ENCODE data around the gene ANAPC13. TPM values are rescaled to one million over a fixed set of nuclear protein-coding genes. Genes with fewer than 3 reads are reported as not detected.

The ANAPC13 gene
- total and polyA plus RNA-seq, 2 experiments from 2014 or later, result 119 to 149 TPM

DNA sequence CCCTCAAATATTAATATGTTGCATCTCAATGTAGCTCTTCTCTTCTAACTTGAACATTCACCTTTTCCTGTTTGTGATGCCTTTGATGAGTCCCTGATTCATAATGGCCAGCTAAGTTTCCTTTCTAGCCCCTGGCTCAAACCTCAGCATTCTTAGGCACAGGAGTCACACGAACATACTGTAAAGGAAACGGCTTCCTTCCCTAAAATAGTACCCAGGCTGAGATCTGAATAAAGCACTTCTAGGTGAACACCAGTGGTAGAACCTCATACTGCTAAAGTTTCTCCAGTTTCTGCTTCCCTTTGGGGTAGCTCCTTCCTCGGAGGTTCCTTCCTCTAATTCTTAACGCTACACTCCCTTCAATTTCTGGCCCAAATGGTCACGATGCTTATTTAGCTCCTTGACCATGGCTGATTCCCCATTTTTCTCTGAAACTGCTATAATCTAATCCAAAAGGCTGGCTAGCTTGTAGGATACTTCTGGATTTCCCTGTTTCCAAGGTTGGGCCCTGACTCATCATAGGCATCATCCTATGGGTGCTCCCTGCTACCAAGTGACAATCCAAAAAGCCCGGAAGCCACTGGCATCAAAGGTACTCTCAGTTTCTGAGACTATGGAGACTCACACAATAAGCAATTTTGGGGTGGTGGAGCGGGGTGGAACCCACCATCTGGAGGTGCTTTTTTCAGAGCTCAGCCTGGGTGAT lies 2.4 kb downstream of the ANAPC13 start:
- Histone ChIP-seq H2AFZ (no peak overlapping the region), H3K4me1 (ENCODE audit: insufficient read depth) (peaks cover 22% of the 10 kb centered on the region), H3K79me2 (peaks cover 56% of the 10 kb centered on the region), H3K9me2 (replicated peaks; ENCODE audit: insufficient read depth) (no peaks in the 10 kb centered on the region), H3K4me2 (no peak overlapping the region), H3K9me3 (ENCODE audit: low read depth) (no peaks in the 10 kb centered on the region), H4K20me1 (ENCODE audit: insufficient read depth, poor library complexity, severe bottlenecking) (no peaks in the 10 kb centered on the region), H3K36me3 (replicated peaks; ENCODE audit: insufficient read depth, low read depth) (no peaks in the 10 kb centered on the region), H3K4me3 (no peak overlapping the region), H3K27ac (no peak overlapping the region), H3K27me3 (no peaks in the 10 kb centered on the region)
- TF ChIP-seq, protein P1, sequence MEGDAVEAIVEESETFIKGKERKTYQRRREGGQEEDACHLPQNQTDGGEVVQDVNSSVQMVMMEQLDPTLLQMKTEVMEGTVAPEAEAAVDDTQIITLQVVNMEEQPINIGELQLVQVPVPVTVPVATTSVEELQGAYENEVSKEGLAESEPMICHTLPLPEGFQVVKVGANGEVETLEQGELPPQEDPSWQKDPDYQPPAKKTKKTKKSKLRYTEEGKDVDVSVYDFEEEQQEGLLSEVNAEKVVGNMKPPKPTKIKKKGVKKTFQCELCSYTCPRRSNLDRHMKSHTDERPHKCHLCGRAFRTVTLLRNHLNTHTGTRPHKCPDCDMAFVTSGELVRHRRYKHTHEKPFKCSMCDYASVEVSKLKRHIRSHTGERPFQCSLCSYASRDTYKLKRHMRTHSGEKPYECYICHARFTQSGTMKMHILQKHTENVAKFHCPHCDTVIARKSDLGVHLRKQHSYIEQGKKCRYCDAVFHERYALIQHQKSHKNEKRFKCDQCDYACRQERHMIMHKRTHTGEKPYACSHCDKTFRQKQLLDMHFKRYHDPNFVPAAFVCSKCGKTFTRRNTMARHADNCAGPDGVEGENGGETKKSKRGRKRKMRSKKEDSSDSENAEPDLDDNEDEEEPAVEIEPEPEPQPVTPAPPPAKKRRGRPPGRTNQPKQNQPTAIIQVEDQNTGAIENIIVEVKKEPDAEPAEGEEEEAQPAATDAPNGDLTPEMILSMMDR (IDR thresholded peaks at IDR 0.05; ENCODE audit: poor library complexity), result no peak
- TF ChIP-seq EZH2 (IDR thresholded peaks at IDR 0.05; ENCODE audit: borderline replicate concordance) (no peak), EZH2phosphoT487 (IDR thresholded peaks at IDR 0.05; ENCODE audit: low read depth, severe bottlenecking, unreplicated experiment) (no peak)
- DNase-seq (ENCODE audit: low spot score), result no peak
- 91% methylated on average over 7 of the region's 7 CpGs for whole genome bisulfite sequencing (ENCODE audit: low lambda C conversion rate, missing lambda C conversion rate)

DNA sequence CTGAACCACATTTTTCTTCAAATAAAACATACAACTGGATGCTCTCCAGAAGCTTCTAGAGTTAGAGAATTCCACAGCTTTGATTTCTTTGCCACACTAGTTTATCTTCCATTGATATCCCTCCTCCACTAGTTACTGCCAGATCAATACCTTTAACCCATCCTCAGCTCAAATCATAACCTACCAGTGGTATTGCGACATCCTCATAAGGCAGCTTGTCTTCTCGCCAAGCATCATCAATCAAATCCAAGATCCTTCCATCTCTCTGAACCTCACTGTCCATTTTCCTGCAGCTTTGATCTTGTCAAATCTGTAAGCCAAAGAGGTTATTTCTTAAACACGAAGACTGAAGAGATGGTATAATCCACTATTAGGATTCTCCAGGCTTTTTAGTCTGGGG lies 3.2 kb downstream of the ANAPC13 start:
- Histone ChIP-seq H3K4me3 (no peak overlapping the region), H3K4me1 (ENCODE audit: insufficient read depth) (peaks cover 21% of the 10 kb centered on the region), H4K20me1 (ENCODE audit: insufficient read depth, poor library complexity, severe bottlenecking) (no peaks in the 10 kb centered on the region), H3K9me3 (ENCODE audit: low read depth) (no peaks in the 10 kb centered on the region), H3K9me2 (replicated peaks; ENCODE audit: insufficient read depth) (no peaks in the 10 kb centered on the region), H3K27ac (no peak overlapping the region), H2AFZ (no peak overlapping the region), H3K4me2 (no peak overlapping the region), H3K79me2 (peaks cover 48% of the 10 kb centered on the region), H3K27me3 (no peaks in the 10 kb centered on the region), H3K36me3 (replicated peaks; ENCODE audit: insufficient read depth, low read depth) (no peaks in the 10 kb centered on the region)
- 88% methylated on average over 3 of the region's 3 CpGs for WGBS (ENCODE audit: low lambda C conversion rate, missing lambda C conversion rate)
- DNase-seq (ENCODE audit: low spot score), result no peak
- TF ChIP-seq, protein P1 (IDR thresholded peaks at IDR 0.05; ENCODE audit: poor library complexity), result no peak
- TF ChIP-seq EZH2 (IDR thresholded peaks at IDR 0.05; ENCODE audit: borderline replicate concordance) (no peak), EZH2phosphoT487 (IDR thresholded peaks at IDR 0.05; ENCODE audit: low read depth, severe bottlenecking, unreplicated experiment) (no peak)

DNA sequence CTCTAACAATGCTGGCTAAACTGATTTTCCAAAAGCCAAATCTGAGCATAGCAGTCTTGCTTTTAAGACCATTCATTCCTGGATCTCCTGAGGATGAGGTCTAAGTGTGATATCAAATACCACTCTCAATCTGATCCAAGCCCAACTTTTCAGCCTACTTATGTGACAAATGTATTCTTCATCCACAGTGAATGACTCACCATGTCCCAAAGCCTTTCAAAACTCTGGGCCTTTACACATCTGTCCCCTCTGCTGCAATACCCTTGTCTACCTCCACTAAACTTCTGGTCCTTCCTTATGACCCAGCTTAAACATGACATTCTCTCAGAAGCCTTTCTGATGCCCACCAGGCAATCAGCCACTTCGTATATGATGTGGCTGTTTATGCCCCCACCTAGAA lies 4.6 kb downstream of the ANAPC13 start:
- WGBS (ENCODE audit: low lambda C conversion rate, missing lambda C conversion rate), result 85% methylated on average over 1 of the region's 1 CpG
- Histone ChIP-seq H3K36me3 (replicated peaks; ENCODE audit: insufficient read depth, low read depth) (no peaks in the 10 kb centered on the region), H4K20me1 (ENCODE audit: insufficient read depth, poor library complexity, severe bottlenecking) (no peaks in the 10 kb centered on the region), H3K27ac (no peak overlapping the region), H3K9me3 (ENCODE audit: low read depth) (no peaks in the 10 kb centered on the region), H3K4me3 (no peak overlapping the region), H3K27me3 (no peaks in the 10 kb centered on the region), H3K4me2 (no peak overlapping the region), H3K4me1 (ENCODE audit: insufficient read depth) (peaks cover 13% of the 10 kb centered on the region), H2AFZ (no peak overlapping the region), H3K79me2 (peaks cover 37% of the 10 kb centered on the region), H3K9me2 (replicated peaks; ENCODE audit: insufficient read depth) (no peaks in the 10 kb centered on the region)
- no peak for TF ChIP-seq EZH2phosphoT487 (IDR thresholded peaks at IDR 0.05; ENCODE audit: low read depth, severe bottlenecking, unreplicated experiment)
- TF ChIP-seq EZH2 (IDR thresholded peaks at IDR 0.05; ENCODE audit: borderline replicate concordance), result no peak
- TF ChIP-seq, protein P1 (IDR thresholded peaks at IDR 0.05; ENCODE audit: poor library complexity), result no peak
- DNase-seq (ENCODE audit: low spot score), result no peak

Data from hepatocyte (in vitro differentiated cells).